HG03280 (cell line): ENCODE measurements around the gene RFPL4A.
"Not testable (repeated sequence)": the region's sequence is repeated elsewhere in the genome, so short reads cannot be mapped to it uniquely, and the experiment has no call there.

Source experiments
- ATAC-seq: cut with Tn5 transposase; IDR thresholded peaks from one replicate; pipeline ENCODE4 v1.9.1; 2021; ENCODE audit warnings: mild to moderate bottlenecking, moderate library complexity; ENCODE audit not compliant: unreplicated experiment

RFPL4A gene

GRCh38 chr19:55758797-55759196, at the start of gene RFPL4A:
Gene RFPL4A (plus strand): TSS chr19:55759097. CDS start chr19:55761801, 2,704 bp downstream.
- not testable (repeated sequence) for ATAC-seq

GRCh38 chr19:55711719-55712118, 47.2 kb upstream of the RFPL4A start:
- no peak for ATAC-seq

DNA sequence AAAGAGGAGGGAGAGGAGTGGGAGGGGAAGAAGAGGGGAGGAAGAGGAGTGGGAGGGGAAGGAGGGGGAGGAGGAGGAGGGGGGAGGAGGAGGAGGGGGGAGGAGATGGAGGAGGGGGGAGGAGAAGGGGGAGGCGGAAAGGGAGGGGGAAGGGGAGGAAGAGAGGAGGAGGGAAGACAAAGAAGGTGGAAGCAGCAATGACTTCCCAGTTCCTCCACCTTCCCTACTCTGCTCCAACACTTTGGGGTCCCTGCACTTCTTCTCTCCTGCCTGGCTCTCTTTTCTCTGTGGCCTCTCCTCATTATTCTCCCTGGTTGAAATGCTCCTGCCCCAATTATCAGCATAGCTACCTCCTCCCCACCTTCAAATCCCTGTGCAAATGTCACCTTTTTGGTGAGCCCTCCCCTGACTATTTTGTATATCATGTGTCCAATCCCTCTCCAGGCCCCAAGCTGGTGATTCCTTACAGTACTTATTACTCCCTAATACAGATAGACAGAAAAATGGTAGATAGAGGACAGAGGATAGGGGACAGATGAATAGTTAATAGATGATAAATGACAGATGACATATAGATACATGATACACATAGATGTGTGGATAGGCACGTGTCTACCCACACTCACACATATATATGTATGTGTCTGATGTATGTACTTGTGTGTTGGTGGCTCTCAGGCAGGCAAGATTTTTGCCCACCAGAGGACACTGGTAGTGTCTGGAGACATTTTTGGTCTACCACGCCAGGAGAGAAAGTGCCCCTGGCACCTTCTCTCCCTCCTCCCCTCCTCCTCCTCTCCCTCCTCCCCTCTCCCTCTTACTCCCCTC, 45.9 kb upstream of the RFPL4A start:
- no peak for ATAC-seq

GRCh38 chr19:55716531-55716930, 42.4 kb upstream of the RFPL4A start:
- ATAC-seq, result no peak

- no peak for ATAC-seq
These were observed 41.6 kb upstream of the RFPL4A start for GRCh38 chr19:55717251-55717650.

GRCh38 chr19:55717879-55718711, 40.8 kb upstream of the RFPL4A start:
- ATAC-seq, result not testable (repeated sequence)

- ATAC-seq, result no peak
These were observed 38.6 kb upstream of the RFPL4A start for GRCh38 chr19:55720214-55720746.

GRCh38 chr19:55720801-55721200, 38.1 kb upstream of the RFPL4A start:
- ATAC-seq, result no peak

DNA sequence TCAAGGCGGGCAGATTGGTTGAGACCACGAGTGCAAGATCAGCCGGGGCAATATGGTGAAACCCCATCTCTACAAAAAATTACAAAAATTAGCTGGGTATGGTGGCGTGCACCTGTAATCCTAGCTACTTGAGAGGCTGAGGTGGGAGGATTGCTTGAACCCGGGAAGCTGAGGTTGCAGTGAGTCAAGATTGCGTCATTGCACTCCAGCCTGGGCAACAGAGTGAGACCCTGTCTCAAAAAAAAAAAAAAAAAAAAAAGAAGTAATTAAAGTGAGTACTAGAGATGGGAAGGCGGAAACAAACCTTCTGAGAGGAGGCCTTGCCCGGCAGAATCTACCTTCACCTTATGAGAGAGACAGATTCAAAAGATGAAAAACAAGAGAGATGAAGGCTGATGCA, 35.4 kb upstream of the RFPL4A start:
- no peak for ATAC-seq

DNA sequence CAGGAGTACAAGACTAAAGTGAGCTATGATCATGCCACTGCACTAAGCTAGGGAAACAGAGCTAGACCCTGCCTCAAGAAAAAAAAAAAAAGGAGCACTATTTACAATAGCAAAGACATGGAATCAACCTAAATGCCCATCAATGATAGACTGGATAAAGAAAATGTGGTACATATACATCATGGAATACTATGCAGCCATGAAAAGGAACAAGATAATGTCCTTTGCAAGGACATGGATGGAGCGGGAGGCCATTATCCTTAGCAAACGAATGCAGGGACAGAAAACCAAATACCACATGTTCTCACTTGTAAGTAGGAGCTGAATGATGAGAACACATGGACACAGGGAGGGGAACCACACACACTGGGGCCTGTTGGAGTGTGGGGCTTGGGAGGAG, 28.5 kb upstream of the RFPL4A start:
- ATAC-seq, result not testable (repeated sequence)

- ATAC-seq, result no peak
These were observed 20.6 kb upstream of the RFPL4A start, which contains the start of gene NLRP9 for GRCh38 chr19:55738302-55738701. Gene NLRP9 (minus strand): TSS chr19:55738402. CDS start chr19:55738374, 28 bp downstream.

DNA sequence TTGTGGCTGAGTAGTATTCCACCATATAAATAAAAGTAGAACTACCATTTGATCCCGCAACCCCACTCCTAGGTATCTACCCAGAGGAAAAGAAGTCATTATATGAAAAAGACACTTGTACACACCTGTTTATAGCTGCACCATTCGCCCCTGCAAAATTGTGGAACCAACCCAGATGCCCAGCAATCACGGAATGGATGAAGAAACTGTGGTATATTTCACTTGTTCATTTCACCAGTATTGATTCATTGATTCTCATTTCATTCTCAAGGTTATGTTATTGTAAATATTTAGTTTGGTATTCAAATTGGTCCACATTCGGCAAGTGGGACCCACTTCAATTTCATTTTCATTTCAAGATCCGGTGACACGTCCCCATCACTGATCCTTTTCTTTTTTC, 8.2 kb upstream of the RFPL4A start:
- no peak for ATAC-seq

DNA sequence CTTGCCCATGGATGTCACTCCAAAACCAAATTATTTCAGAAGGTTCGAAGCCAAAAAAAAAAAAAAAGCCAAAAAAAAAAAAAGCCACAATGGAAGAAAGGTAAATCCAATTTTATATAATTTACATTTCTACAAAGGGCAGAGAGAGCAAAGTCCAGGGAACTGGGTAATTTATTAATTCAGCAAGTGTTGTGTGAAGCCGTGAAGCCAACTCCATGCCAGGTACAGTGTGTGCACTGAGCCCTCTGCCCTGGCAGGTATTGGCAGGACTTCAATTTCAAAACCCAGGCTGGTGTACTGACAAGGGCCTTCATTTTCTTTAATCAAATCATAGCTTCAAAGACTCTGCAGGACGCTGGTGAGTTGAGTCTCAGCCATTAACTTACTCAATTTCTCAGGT, 5.5 kb upstream of the RFPL4A start:
- no peak for ATAC-seq

- not testable (repeated sequence) for ATAC-seq
These were observed 2.1 kb upstream of the RFPL4A start for GRCh38 chr19:55756808-55757207.

DNA sequence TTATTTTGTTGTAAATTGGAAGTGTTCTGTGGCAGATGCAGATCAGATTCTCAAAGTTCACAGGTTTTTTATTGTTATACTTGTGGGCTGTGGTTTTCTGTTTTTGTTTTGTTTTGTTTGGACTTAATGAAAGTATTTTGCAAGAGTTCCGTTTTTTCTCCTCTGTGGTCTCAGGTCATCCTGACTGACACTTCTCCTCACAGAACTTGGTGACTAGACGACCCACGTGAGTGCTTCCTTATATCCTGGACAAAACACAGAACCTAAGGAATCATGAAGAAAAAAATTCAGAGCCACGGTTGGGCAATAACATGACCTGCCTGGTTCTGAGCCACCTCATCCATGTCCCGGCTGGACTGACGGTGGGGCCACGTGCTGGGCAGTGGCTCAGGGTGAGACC, 7.6 kb downstream of the RFPL4A start:
- ATAC-seq, result no peak

GRCh38 chr19:55768818-55769217, 9.9 kb downstream of the RFPL4A start, which contains the start of gene RFPL4AL1:
Gene RFPL4AL1 (plus strand): TSS chr19:55769118. CDS start chr19:55771805, 2,687 bp downstream.
- ATAC-seq, result not testable (repeated sequence)

DNA sequence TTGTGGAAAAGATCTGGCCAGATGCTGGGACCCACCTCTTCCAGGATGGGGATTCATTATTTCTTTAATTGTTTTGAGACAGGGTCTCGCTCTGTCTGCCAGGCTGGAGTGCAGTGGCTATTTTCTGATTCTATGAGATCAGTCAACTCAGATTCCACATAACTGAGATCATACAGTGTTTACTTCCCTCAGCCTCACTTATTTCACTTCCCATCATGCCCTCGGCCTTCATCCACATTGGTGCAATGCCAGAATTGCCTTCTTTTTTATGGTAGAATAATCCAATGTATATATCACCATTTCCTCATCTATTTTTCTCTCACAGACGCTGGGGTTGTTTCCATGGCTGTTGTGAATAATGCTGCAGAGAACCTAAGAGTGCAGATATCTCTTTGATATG, 10.7 kb downstream of the RFPL4A start:
- ATAC-seq, result not testable (repeated sequence)

DNA sequence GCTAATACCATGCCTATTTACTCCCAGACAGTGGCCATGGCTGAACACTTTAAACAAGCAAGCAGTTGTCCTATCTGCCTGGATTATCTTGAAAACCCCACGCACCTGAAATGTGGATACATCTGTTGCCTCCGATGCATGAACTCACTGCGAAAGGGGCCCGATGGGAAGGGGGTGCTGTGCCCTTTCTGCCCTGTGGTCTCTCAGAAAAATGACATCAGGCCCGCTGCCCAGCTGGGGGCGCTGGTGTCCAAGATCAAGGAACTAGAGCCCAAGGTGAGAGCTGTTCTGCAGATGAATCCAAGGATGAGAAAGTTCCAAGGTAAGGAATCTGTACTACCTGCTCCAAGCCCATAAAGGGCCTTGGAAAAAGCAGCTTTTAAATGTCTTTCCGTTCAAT, 18.6 kb downstream of the RFPL4A start:
- ATAC-seq, result no peak

DNA sequence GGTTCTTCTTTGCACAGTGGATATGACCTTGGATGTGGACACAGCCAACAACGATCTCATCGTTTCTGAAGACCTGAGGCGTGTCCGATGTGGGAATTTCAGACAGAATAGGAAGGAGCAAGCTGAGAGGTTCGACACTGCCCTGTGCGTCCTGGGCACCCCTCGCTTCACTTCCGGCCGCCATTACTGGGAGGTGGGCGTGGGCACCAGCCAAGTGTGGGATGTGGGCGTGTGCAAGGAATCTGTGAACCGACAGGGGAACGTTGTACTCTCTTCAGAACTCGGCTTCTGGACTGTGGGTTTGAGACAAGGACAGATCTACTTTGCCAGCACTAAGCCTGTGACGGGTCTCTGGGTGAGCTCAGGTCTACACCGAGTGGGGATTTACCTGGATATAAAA, 19.4 kb downstream of the RFPL4A start:
- no peak for ATAC-seq

DNA sequence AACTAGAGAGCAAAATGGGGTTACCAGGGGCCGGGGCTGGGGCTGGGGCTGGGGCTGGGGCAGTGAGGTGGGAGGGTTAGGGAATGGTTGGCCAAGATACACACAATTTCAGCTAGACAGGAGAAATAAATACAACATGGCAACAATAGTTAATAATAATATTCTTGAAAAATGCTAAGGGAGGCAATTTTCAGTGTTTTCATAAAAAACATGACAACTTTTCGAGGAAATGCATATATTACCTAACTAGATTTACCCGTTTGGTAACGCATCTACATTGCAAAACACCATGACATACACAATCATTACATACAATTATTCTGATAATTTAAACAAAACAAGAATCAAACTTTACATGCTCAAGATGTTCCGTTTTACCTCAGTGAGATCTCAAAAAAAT, 22.2 kb downstream of the RFPL4A start:
- ATAC-seq, result no peak

DNA sequence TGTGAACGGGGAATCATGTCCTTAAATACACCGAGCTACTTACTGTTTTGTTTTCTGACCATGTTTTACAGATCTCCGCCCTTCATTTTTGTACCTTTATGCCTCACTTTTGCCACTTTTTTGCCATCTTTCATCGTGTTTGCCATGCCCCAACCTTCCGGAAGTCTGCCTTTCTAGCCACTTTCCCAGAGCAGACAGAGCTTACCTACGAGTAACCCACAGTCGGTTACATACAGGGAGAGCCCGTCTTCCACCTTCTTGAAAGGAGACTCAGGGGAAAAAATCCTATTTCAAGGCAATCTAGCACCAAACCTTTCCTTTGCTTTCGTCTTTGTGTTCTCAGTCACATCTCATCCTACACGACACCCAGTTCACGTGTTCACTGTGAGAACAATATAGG, 36.1 kb downstream of the RFPL4A start:
- ATAC-seq, result no peak
